SU-DHL-6 (cell line): ENCODE measurements around the gene GNGT2.

ENCODE experiments used
- H2AFZ ChIP-seq: fragments of 200-600 bp; sonication (generic); 2 replicates; pipeline ENCODE4 v1.6.1; 2014; ENCODE audit warnings: low read depth, mild to moderate bottlenecking, moderate library complexity, mixed read lengths, antibody characterized with exemption, low read length; ENCODE audit not compliant: severe bottlenecking
- H3F3A ChIP-seq: fragments of 200-600 bp; shearing (Covaris generic); 2 replicates; pipeline ENCODE4 v1.6.0; 2016; ENCODE audit warnings: antibody characterized with exemption, mild to moderate bottlenecking; ENCODE audit not compliant: insufficient read depth
- H3K27ac ChIP-seq: fragments of 200-600 bp; sonication (generic); 2 replicates; pipeline ENCODE4 v1.5.1; 2016; ENCODE audit warnings: low read depth, mild to moderate bottlenecking, low read length, moderate library complexity, mixed read lengths
- H3K27me3 ChIP-seq: fragments of 200-600 bp; sonication (generic), shearing (Covaris generic); 2 replicates; pipeline ENCODE4 v1.6.0; 2014; ENCODE audit warnings: mild to moderate bottlenecking, low read length
- H3K36me3 ChIP-seq: fragments of 200-600 bp; sonication (generic); 2 replicates; pipeline ENCODE4 v1.6.1; 2014; ENCODE audit warnings: mild to moderate bottlenecking, low read length, mixed read lengths
- H3K4me2 ChIP-seq: fragments of 300-600, 200-600 bp; shearing (Covaris generic), sonication (generic); 2 replicates; pipeline ENCODE4 v1.6.0; 2014; ENCODE audit warnings: low read length, low read depth, mild to moderate bottlenecking; ENCODE audit not compliant: poor library complexity, severe bottlenecking
- H3K4me3 ChIP-seq: fragments of 200-600 bp; sonication (generic); 2 replicates; pipeline ENCODE4 v1.5.1; 2014; ENCODE audit warnings: antibody characterized with exemption, low read length, mild to moderate bottlenecking, mixed read lengths; ENCODE audit not compliant: insufficient read depth, poor library complexity, severe bottlenecking
- H3K79me2 ChIP-seq: fragments of 200-600 bp; sonication (generic); 2 replicates; pipeline ENCODE4 v1.6.1; 2014; ENCODE audit warnings: mild to moderate bottlenecking, low read length, moderate library complexity; ENCODE audit not compliant: insufficient read depth
- H3K9ac ChIP-seq: fragments of 200-600 bp; sonication (generic); 2 replicates; pipeline ENCODE4 v1.7.0; 2014; ENCODE audit warnings: mild to moderate bottlenecking, low read length
- H3K9me2 ChIP-seq: fragments of 200-600 bp; sonication (generic); replicated peaks from 2 replicates; pipeline ENCODE4 v1.6.1; 2014; ENCODE audit warnings: low read length; ENCODE audit not compliant: insufficient read depth
- H3K9me3 ChIP-seq: fragments of 200-600 bp; sonication (generic); 2 replicates; pipeline ENCODE4 v1.6.1; 2014; ENCODE audit warnings: low read length, mixed read lengths; ENCODE audit not compliant: insufficient read depth
- H4K20me1 ChIP-seq: fragments of 200-600 bp; sonication (generic); 2 replicates; pipeline ENCODE4 v1.6.1; 2014; ENCODE audit warnings: low read depth, mild to moderate bottlenecking, antibody characterized with exemption, low read length, moderate library complexity, mixed read lengths
- EZH2phosphoT487 ChIP-seq: fragments of 200-600 bp; sonication (generic), shearing (Covaris generic); conservative IDR thresholded peaks from 2 replicates; pipeline ENCODE4 v1.6.1; 2018; ENCODE audit warnings: mild to moderate bottlenecking, antibody characterized with exemption, low read length, moderate library complexity, mixed read lengths
- TF ChIP-seq, protein P1 (sequence below): fragments of 200-600 bp; sonication (generic); IDR thresholded peaks from one replicate; pipeline ENCODE4 v1.5.1; 2017; ENCODE audit warnings: antibody characterized with exemption, mild to moderate bottlenecking, low read length, moderate library complexity; ENCODE audit not compliant: insufficient read depth, poor library complexity, severe bottlenecking

The GNGT2 gene

DNA sequence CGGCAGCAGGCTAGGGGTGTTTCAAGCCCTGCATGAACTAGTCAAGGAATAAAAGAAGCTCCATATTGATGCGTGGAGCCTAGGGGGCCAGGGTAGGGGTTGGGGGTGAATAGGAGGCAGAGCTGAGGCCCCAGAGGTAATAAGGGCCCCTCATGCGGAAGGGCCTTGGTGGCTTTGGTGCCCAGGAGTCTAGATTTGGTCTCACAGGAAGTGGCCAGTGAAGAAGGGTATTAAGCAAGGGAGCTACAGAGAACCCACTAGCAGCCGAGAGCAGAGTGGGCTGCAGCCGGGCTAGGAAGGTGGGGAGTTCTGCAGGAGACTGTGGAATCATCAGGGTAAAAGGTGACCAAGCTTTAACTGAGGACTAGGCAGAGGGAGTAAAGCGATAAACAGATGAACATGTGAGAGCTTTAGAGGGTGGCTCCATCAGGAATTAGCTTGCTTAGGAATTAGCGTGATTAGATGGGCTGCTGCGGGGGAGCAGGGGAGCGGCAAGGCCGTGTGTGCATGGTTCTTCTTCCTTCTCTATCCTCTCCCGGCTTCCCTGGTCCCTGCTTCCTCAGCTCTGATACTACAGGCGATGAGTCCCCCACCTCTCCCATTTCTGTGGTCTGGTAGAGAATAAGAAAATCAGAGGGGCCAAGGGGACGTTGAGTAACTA lies 9.8 kb downstream of the GNGT2 start:
- H3K9me3 ChIP-seq, result no peaks in the 10 kb centered on the region

DNA sequence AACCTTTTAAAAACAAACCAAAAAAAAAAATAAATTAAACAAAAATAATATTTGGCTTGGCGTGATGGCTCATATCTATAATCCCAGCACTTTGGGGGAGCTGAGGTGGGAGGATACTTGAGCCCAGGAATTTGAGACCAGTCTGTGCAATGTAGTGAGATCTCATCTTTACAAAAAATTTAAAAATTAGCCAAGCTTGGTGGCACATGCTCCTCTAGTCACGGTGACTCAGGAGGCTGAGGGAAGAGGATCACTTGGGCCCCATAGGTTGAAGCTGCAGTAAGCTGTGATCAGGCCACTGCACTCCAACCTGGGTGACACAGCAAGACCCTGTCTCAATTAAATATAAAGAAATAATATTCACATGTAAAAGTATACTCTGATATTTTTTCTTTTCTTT lies 12.2 kb downstream of the GNGT2 start:
- no peaks in the 10 kb centered on the region for H3K36me3 ChIP-seq
- no peak overlapping the region for H3K9ac ChIP-seq
- no peak overlapping the region for H3K4me3 ChIP-seq
- no peaks in the 10 kb centered on the region for H3K27me3 ChIP-seq
- TF ChIP-seq EZH2phosphoT487, result no peak
- TF ChIP-seq, protein P1, sequence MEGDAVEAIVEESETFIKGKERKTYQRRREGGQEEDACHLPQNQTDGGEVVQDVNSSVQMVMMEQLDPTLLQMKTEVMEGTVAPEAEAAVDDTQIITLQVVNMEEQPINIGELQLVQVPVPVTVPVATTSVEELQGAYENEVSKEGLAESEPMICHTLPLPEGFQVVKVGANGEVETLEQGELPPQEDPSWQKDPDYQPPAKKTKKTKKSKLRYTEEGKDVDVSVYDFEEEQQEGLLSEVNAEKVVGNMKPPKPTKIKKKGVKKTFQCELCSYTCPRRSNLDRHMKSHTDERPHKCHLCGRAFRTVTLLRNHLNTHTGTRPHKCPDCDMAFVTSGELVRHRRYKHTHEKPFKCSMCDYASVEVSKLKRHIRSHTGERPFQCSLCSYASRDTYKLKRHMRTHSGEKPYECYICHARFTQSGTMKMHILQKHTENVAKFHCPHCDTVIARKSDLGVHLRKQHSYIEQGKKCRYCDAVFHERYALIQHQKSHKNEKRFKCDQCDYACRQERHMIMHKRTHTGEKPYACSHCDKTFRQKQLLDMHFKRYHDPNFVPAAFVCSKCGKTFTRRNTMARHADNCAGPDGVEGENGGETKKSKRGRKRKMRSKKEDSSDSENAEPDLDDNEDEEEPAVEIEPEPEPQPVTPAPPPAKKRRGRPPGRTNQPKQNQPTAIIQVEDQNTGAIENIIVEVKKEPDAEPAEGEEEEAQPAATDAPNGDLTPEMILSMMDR, result no peak
- peaks cover 4% of the 10 kb centered on the region; the same call in 1 of the 2 replicates for H3F3A ChIP-seq
- H4K20me1 ChIP-seq, result no peaks in the 10 kb centered on the region
- no peaks in the 10 kb centered on the region for H3K79me2 ChIP-seq
- H3K4me2 ChIP-seq, result no peak overlapping the region
- H2AFZ ChIP-seq, result no peak overlapping the region
- H3K9me2 ChIP-seq, result no peaks in the 10 kb centered on the region
- no peak overlapping the region for H3K27ac ChIP-seq
- no peaks in the 10 kb centered on the region for H3K9me3 ChIP-seq

More for the DNA sequence above, 9.8 kb downstream of the GNGT2 start:
- H3K36me3 ChIP-seq, result no peaks in the 10 kb centered on the region
- H3K4me3 ChIP-seq, result no peak overlapping the region
- no peaks in the 10 kb centered on the region for H4K20me1 ChIP-seq
- no peak overlapping the region for H3K4me2 ChIP-seq
- TF ChIP-seq EZH2phosphoT487, result no peak
- TF ChIP-seq, protein P1, result no peak
- H3K27ac ChIP-seq, result no peak overlapping the region
- no peaks in the 10 kb centered on the region for H3K9me2 ChIP-seq
- H2AFZ ChIP-seq, result no peak overlapping the region
- H3K9ac ChIP-seq, result no peak overlapping the region
- no peaks in the 10 kb centered on the region for H3K79me2 ChIP-seq
- H3K27me3 ChIP-seq, result no peaks in the 10 kb centered on the region
- no peaks in the 10 kb centered on the region for H3F3A ChIP-seq

DNA sequence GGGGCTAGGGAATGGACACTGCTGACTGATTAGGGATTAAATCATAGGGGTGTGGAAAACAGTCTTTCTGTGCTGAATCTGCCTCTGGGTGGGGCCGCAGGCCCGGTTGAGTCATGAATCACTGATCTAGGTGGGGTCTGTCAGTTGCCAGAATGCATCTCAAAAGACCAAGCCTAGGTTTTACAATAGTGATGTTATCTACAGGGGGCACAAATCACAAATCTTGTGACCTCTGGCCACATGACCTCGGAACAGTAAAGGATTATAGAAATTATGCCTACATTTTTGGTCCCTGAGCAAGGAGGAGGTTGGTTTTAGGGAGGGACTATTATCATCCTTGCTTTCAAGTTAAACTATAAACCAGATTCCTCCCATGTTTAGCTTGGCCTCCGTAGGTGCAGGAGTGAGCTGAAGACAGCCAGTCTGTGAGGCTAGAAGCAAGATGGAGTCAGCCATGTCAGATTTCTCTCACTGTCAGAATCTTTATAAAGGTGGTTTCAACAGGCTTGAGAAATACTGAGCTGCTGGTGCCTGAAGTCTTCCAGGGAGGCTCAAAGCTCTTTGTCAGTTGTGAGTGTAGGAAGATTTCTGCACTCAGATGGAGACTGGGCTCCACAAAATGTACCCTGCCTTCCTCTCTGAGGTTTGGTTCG lies 12.9 kb downstream of the GNGT2 start:
- Histone ChIP-seq H2AFZ (no peak overlapping the region), H3K36me3 (no peaks in the 10 kb centered on the region), H3K27ac (no peak overlapping the region), H3K4me3 (no peak overlapping the region), H3K27me3 (no peaks in the 10 kb centered on the region), H3K79me2 (no peaks in the 10 kb centered on the region), H3K9me2 (no peaks in the 10 kb centered on the region), H3K9me3 (no peaks in the 10 kb centered on the region), H3K4me2 (no peak overlapping the region), H3F3A (peaks cover 6% of the 10 kb centered on the region), H4K20me1 (no peaks in the 10 kb centered on the region), H3K9ac (no peak overlapping the region)
- TF ChIP-seq, protein P1, result no peak
- TF ChIP-seq EZH2phosphoT487, result no peak
